NCI-H774 (cell line): Measurements from ENCODE around the gene ADCY2.

ENCODE experiments used
- DNase-seq: peaks from one replicate; lab custom pipeline; 2025; lab: John Stamatoyannopoulos, UW

Gene ADCY2

DNA sequence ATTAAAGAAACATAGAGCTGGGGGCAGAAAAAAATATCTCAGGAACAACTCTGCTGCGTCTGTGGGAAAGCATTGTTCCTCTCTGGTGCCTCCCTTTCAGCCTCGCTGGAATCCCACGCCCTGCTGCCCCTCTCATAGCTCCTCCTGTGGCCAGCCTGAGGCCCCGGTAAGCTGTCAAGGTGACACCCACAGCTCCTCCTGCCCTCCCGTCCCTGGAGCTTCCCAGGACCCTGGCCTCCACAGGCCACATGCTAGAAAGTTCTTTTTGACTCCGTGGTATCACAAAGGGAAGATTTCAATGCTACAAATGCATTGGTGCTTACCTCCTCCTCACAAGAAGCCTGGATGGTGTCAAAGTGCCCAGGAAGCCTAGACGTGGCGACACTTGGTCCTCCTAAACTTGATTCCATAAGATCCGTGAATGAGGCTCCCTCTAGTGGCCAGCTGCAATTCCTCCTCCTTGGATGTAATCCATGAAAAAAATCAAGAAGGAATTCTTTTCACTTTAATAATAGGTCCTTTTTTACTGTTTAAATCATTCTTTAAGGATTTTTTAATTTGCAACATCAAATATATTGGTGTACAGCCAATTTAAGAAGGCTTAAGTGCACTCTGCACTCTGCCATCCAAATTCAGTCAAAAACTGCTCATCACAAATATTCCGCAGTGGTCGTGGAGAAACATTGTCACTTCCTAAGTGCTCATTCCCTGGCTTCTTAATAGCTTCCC lies 350.1 kb downstream of the ADCY2 start:
- peak; percentile 72 for DNase-seq

DNA sequence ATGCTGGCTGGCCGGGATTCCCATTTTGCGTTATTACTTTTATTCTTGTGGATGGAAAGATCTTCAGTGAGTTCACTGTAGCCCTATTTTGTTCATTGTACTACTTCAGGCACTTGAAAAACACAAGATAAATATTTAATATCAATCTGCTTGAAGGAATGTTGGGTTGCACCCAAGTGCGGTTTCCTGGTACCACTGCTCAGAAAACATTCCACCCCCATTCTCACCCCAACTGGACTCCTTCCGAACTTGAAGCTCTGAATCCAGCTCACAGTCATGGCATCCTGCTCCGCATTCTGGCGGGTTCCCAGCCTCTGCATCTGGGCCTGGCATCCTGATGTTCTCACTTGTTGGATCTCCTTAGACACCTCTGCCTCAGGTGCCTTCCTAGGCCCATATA lies 351.8 kb downstream of the ADCY2 start:
- DNase-seq = no peak

DNA sequence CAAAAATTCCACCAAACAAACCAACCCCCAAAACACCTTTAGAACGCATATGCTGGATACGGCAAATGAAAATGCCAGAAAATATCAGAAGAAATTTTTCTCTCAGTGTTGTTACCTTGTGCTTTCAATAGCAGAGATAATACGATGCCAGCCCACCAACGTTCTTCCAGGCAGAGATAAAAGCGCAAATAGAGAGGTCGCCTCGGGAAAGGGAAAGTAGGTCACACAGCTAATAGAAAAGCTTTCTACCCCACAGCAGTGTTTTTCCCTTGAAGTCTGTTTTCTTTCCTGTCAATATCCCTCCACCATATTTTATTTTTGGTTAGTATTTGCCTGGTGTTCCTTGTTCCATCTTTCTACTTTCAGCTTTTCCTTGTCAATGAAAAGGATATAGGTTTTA lies 353.7 kb downstream of the ADCY2 start:
- no peak for DNase-seq

DNA sequence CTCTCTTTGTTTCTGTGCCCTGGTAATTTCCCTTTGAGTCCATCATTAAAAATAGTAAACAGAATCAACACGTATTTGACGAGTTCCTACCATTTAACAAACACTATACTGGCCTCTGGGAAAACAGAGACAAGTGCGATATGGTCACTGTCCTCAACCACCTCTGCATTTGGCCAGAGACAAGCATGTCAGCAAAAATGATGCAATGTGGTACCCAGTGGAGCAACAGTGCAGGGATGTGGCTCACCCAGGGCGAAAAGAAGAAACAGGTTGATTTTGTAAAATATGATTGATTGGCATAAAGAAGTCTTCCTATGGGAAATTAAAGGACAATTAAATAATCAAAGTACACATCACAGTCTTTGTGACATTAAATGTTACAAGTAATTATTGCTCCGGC lies 355.9 kb downstream of the ADCY2 start:
- no peak for DNase-seq

DNA sequence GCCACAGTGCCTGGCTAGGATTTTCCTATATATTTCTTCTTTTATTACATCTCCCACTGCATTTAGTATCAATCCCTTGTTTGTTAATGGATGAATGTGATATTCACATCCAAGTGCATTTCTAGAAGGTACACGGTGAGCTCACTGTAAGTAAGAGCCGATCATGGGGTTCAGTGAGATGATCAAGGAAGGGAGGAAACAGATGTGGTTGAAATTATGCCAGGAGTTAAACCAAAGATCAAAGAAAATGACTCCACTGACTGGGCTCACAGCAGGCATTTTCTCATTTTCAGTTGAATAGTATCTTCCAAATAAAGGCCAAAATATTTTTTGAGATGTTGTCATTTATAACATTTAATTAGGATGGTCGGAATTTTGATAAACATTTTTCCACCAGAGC lies 357.2 kb downstream of the ADCY2 start:
- no peak for DNase-seq

DNA sequence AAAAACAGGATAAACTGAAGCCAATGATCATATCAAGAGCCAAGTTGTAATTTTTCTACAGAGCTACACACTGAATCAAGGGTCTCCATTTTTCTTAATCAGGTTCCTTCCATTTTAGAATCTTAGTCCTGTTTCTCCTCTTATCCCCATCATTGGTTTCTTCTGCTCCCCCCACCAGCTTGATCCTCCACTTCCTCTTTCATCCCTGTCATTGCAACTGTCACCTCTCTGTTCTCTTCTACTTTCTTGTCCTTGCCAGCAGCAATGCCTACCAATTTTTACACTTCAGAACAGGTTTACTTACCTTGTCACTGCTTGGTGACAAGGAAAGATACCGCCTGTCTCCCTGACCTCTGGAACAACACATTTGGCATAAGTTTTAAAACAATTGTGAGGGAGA lies 357.7 kb downstream of the ADCY2 start:
- no peak for DNase-seq

DNA sequence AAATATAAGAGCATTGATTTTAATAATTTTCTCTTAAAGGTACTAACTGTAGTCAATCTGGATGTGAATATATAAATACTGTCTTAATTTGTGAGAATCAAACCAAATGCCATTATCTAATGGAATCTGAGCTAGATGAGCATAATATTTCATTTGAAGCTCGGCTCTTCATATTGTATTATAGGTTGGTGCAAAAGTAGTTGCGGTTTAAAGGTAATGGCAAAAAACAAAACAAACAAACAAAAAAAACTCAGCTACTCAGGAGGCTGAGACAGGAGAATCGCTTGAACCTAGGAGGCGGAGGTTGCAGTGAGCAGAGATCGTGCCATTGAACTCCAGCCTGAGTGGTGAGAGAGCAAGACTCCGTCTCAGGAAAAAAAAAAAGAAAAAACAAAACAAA lies 358.6 kb downstream of the ADCY2 start:
- DNase-seq = no peak

DNA sequence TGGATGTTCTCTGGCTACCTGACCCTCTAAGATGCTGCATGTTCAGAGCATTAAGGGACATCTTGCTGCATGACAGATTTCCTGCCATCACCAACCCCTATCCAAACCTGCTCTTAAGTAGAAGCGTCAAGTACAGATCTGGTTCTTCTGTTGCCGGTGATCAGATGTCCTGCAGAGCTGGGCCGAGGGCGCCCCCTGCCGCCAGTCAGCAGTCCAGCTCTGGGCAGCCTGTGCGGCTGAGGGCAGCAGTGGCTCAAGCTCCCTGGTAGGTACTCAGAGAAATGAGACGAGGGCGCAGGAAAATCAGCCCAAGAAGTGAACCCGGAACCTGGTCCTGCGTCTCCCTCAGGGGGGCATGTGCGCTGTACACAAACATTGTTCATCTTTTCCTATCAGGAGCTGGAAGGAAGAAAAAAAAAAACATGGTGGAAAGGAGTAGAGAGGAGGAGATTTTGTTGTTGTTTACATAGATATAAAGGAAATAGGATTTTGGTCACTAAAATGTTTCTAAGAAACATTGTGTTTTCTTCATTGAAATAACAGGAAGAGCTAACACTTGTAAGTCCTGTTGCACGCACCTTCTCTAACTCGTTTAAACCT lies 359.2 kb downstream of the ADCY2 start:
- DNase-seq = peak; percentile 78

DNA sequence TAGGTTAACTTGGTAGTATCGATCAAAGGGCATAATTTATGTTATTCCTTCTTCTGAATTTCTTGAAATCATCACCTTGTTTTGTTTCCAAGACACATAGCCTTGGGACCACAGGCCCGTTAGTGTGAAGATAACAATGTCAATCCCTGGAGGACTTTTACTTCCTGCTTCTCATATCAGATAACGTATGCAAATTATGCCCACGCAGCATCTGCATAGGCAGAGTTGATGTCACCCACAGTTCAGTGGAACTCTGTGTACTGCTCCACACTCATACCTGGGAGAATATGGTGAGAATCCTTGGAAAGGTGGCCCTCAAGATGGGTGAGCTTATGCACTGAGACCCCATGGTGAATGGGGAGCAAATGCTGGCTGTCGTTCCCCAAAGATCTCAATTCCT lies 360.0 kb downstream of the ADCY2 start:
- DNase-seq = no peak

DNA sequence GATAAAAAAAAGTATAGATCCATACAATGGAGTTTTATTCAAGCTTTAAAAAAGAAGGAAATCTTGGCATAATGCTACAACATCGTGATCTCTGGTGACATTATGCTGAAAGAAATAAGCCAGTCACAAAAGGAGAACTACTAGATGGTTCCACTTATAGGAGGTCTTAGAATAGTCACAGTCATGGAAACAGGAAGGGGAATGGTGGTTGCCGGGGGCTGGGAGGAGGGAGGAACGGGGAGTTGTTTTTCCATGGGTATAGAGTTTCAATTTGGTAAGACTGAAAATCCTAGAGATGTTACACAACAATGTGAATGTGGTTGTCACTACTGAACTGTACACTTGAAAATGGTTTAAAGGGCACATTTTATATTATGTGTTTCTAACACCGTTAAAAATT lies 360.5 kb downstream of the ADCY2 start:
- DNase-seq = no peak

DNA sequence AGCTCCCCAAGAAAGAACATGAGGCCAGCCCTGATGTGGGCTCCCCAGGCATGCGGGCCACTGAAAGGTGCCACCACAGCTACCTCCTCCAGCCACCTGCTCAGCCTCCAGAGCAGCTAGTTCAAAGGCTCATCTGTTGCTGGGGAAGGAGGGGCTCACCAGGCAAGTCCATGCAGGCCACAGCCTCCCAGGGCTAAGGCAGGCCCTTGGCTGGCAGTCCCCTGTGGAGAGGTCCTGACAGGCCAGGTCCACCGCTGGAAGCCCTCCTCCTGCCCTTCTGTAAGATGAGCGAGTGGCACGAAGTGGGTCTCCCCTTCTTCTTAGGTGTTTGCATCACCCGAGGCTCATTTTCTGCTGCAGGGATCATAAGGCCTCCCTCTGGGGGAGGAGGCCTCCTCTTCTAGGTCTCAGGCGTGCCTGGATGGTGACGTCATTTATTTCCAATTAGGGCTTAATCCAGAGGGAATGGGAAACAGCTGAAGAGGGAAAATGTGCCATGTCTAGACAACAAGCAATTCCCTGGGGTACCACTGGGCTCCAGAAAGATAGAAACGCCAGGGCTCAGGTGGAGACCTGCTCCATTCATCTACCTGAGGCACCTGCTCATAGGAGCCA lies 363.4 kb downstream of the ADCY2 start:
- DNase-seq = no peak

DNA sequence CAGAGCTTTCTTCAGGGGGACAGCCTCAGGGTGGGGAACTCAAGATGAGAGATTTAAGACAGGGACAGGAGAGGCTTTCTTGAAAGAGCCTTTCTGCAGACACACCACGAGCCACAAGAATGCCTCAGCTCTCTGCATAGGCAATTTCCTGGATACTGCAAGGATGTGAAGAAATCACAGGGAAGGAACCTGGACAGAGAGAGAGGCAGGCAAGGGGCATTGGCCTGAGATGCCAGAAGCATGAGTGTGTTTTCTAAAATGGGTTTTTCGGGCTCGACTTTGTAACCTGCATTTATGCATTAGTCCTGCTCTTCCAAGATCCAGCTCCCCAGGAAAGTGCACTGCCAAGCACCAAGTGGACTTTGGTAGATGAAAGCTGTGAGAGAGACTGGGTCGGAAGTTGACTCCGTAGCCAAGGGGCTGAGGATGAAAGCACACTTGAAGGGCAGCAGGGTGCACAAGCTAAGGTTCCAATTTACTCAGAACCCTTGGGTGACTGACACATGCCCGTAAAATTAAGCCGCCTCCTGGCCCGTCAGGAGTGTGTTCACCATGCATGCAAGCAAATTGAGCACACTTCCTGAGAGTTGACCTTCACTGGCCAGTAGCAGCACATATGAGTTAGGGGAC lies 364.1 kb downstream of the ADCY2 start:
- DNase-seq = no peak

DNA sequence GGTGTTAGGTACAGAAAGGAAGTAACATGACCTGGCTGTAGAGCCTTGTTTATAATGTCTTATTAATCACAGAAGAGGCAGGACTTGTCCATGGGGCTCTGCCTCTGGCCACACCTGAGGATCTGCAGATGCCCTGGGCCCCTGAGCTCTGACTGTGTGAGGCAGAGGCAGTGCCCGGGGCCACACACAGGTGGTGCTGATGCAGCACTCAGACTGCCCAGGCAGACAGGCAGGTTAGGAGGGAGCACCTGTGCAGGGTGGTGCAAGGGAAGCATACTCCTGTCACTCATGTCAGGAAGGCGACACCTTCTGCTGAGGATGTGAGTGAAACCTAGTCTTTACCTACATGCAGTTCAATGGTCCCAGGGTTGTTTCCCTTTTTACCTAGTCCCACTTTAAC lies 366.3 kb downstream of the ADCY2 start:
- no peak for DNase-seq

DNA sequence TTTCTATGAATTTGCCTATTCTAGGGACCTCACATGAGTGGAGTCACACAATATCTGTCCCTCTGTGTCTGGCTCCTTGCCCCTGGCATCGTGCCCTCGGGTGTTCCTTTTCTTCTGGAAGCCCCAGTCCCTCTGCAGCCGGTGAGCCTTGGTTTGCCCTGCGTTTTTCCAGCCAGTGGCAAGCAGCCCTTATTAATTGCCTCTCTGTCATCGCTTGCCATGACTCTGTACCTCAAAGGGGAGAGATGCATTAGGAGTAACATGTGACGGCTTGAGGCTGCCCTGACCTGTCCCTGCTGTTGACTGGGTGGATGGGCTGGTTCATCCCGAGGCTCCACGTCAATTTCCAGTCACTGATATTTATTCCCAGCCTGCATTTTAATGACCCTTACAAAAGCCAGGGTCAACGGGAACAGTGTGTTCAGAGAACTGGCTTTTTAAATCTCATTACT lies 367.7 kb downstream of the ADCY2 start:
- no peak for DNase-seq

DNA sequence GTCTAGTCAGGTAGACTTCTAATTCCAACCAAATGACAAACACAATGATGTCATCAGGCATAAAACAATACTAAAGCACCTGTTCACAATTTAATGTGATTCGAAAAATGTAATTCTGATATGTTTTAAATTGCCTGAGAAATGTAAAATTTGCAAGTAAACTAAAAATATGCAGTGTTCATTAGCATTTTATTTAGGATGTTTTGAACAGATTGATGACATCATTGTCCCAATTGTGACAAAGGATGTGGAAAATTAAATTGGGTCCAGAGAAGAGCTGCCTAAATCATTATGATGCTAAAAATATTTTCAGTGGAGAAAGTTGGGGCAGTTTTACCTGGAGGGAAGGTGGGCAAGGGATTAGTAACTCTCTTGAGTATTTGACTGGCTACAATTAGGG lies 368.5 kb downstream of the ADCY2 start:
- DNase-seq = no peak

DNA sequence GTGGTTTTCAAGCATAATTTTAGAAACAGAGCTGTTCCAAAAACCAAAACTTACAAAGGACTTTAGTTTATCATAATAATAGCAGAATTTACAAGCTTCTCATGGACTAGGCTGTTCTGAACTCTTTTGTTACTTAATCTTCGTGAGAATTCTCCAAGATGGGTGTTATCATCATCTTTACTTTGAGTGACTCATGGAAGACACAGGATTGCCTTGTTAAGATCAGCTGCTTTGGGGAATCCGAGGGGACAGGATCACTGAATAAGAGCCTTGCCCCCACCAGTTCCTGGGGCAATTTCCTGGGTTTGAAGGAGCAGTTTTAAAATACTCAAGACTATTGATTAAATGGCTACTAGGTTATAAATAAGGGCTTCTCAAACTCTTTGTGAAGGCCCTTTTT lies 374.5 kb downstream of the ADCY2 start:
- no peak for DNase-seq

DNA sequence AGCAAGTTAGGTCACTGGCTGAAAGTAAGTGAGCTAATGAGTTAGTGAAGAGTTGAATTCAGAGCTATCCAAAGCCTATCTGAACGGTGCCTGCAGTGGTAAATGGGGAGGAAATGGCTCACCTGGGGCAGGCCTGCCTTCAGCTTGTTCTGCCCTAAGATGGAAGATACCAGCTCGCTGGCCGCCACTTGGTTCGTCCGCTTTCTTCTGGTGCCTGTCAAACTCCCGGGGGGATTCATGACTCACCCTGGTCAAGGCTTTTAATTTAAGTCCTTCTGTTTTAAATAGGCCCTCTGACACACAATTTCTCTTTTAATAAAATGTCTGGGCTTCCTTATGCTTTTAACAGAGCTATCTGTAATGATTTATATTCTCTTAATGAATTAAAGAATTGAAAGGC lies 376.2 kb downstream of the ADCY2 start:
- no peak for DNase-seq

DNA sequence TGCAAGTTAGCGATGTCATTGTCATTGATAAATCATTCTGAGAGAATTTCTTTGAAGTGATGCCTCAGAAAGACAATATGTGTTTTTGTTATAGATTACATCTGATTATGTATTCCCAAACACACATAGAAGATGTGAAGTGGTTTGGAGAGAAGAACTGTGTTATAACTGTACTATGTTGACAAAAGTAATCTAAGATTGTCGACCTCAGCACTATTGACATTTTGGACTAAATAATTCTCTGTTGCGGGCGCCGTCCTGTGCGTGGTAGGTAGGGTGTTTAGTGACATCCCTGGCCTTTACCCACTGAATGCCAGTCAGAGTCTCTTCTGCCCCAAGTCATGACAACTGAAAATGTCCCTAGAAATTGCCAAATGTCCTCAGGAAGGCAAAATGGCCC lies 377.2 kb downstream of the ADCY2 start:
- no peak for DNase-seq

DNA sequence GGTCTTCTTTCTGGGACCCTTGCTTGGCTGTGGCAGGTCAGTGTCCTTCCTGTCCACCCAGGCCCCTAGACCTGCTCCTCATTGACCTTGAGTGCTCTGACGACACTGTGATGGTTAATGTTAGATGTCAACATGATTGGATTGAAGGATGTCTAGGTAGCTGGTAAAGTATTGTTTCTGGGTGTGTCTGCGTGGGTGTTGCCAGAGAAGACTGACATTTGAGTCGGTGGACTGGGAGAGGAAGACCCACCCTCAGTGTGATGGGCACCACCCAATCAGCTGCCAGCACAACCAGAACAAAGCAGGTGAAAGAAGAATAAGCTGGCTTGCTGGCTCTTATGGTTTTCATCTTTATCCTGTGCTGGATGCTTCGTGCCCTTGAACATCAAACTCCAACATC lies 380.5 kb downstream of the ADCY2 start:
- no peak for DNase-seq

DNA sequence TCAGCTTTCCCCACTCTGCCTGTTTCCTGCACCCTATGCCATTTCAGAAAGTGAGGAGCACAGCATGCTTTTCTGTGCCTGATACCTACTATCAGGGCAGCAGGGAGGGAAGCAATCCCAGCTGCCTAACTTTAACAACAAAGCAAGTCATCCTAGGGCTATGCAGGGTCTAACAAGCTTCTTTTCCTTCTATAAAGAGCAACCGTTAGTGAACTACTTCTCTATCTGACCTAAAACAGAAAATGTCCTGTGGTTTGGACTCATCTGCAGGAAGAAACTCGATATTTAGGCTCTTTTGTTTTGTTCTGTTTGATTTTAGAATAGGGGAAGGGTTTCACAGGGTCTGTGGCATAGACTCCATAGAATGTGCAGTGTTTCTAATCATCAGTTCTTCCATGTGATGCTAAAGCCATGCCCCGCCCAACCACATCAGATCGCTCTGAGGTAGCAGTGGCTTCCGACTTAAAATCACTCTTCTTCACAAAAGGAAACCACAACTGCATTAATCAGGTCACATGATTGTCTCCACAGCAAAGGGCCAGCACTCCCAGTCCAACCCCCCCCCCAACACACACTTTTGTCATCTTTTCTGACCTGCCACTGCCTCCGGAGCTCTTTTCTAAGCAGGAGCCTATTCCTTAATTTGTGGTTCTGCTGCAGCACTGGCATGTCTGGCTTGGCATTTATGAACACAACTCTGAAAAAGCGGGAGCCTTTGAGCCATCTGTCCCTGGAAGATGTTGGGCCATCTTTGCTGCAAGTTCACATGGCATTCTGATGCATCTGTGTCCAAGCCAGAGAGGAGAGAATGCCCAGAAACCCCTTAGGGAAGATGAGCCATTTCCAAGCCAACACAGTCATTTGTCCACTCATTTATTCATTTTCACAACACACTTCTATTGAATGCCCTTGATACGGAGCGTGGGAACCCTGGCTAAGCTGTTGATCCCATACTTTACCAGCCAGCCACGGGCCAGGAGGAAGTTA lies 383.4 kb downstream of the ADCY2 start:
- DNase-seq = no peak

DNA sequence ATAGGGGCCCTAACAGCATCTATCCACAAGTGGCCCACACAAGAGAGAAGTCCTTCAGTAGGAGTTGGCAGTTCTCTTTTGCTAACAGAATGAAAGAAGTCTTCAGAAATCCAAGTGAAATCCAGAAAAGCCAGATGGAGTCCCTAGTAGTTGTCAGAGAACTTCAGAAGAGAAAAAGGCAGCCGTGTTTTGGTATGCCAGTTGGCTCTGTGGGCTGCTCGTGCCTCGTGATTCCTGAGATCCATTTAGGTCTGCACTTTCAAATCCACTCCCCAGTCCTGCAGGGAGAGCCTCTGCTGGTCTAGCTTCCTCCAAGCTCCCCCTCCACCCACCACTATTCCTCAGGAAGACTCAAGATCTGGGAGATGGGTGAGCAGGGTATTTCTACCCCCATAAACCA lies 386.0 kb downstream of the ADCY2 start:
- DNase-seq = no peak
